GM10847 (cell line): Measurements from ENCODE around the gene C3orf85.

Experiments
- POLR2A ChIP-seq: IDR thresholded peaks from 2 replicates; pipeline ENCODE4 v1.6.1; 2011; ENCODE audit not compliant: insufficient read length; ENCODE audit errors: extremely low read depth

C3orf85 gene

GRCh38 chr3:109191421-109191820, 54.9 kb downstream of the C3orf85 start:
- no peak for TF ChIP-seq POLR2A

- TF ChIP-seq POLR2A = no peak
Measured at GRCh38 chr3:109195815-109196214, 59.3 kb downstream of the C3orf85 start.
